Heart left ventricle (tissue), 16 donors: Measurements from ENCODE around the gene SEMA3E. TPM values are rescaled to one million over a fixed set of nuclear protein-coding genes. Genes with fewer than 3 reads are reported as not detected.

Source experiments
- ATAC-seq, 4 donors: fragments of 200-7000 bp; cut with Tn5 transposase; one replicate each; pipeline ENCODE4 v1.9.1; 2020 to 2022; ENCODE audit warnings: moderate library complexity in 4 of 4, mild to moderate bottlenecking in 3 of 4, moderate number of reproducible peaks in 1 of 4
- DNase-seq, 5 donors: peaks; one replicate each; pipeline ENCODE4 v3.0.0-alpha.2; 2020
- H3K27ac ChIP-seq, 12 donors: fragments of 200-600 bp; sonication (generic) in 4 of 12; one replicate each; pipeline versions ENCODE4 v1.5.0 to v1.8.0; 2016 to 2022; ENCODE audit warnings: mild to moderate bottlenecking in 2 of 12
- H3K27me3 ChIP-seq, 9 donors: fragments of 200-600 bp; sonication (generic) in 2 of 9; one replicate each; pipeline versions ENCODE4 v1.5.1 to v1.8.0; 2016 to 2022; ENCODE audit warnings: mild to moderate bottlenecking in 3 of 9
- H3K36me3 ChIP-seq, 9 donors: fragments of 200-600 bp; sonication (generic) in 2 of 9; one replicate each; pipeline versions ENCODE4 v1.5.0 to v1.8.0; 2018 to 2022; ENCODE audit warnings: mild to moderate bottlenecking in 2 of 9
- H3K4me1 ChIP-seq, 12 donors: fragments of 200-600 bp; sonication (generic) in 4 of 12; one replicate each; pipeline versions ENCODE4 v1.5.0 to v1.8.0; 2016 to 2022; ENCODE audit warnings: mild to moderate bottlenecking in 3 of 12
- H3K4me3 ChIP-seq, 12 donors: fragments of 200-600 bp; sonication (generic) in 4 of 12; one replicate each; pipeline versions ENCODE4 v1.5.0 to v1.8.0; 2017 to 2022; ENCODE audit warnings: mild to moderate bottlenecking in 9 of 12, moderate library complexity in 4 of 12
- H3K9me3 ChIP-seq, 12 donors: fragments of 200-600 bp; sonication (generic) in 4 of 12; one replicate each; pipeline versions ENCODE4 v1.5.0 to v1.8.0; 2016 to 2022; ENCODE audit warnings: mild to moderate bottlenecking in 1 of 12
- POLR2A ChIP-seq, 2 donors: fragments of 450-650 bp; IDR thresholded peaks; one replicate each; pipeline ENCODE4 v1.6.1; 2017; ENCODE audit warnings: antibody characterized with exemption in 2 of 2, mild to moderate bottlenecking in 2 of 2, moderate library complexity in 2 of 2
- WGBS, 4 donors: extraction: QIAGEN DNeasy Blood & Tissue Kit in 2 of 4; methylation state at CpG; one replicate each; pipeline versions ENCODE4 v1.1.5 to v1.1.7; 2013 to 2018; 5-methylcytosine and 5-hydroxymethylcytosine counted together
- intact Hi-C, 10 donors: fragments of 100-400 bp; cut with DNase I; formaldehyde crosslinking; loops; one replicate each; pipeline versions ENCODE4 v1.11.1 to v1.14.2; 2022
- polyA plus RNA-seq, 2 donors: library from polyadenylated mRNA; stranded (reverse); fragments of 200-250 nt; gene quantifications; one replicate each; pipeline ENCODE4 v1.2.3, GENCODE V29; 2013
- total RNA-seq, 9 donors: library from RNA; depleted of rRNA in 2 of 9; stranded (reverse); fragments of >200 nt in 2 of 9; fragmentation: NEBNext Ultra II Directional in 3 of 9; extraction: Animal tissue kit (Norgen Biotek cat#: 25700) in 3 of 9; gene quantifications; one replicate each; pipeline versions ENCODE4 v1.1.0 to v1.2.4, GENCODE V29; 2016 to 2023
- TF ChIP-seq, protein P1 (sequence below), 12 donors: fragments of 200-600 bp; sonication (generic) in 4 of 12; IDR thresholded peaks; one replicate each; pipeline versions ENCODE4 v1.5.0 to v1.8.0; 2018 to 2022; ENCODE audit warnings: antibody characterized with exemption in 12 of 12, mild to moderate bottlenecking in 5 of 12
- donor health status: ischemic (EF 13 %, LVEDD 7.1; RV severe dilation, severe dysfunction).
- donor health status: healthy with polysubstance abuse.
- donor health status: DM: no; HTN: yes; CAD: no.
- donor health status: DM: no; HTN: no; CAD: no.
- donor health status: ischemic (EF 25% LVEDD 6.9; RV normal size, moderate dysfunction).
- donor health status: ischemic (EF 25% LVEDD 5.7; RV mildly dilated, moderate dysfunction).
- donor health status: healthy.
- donor health status: DM: yes; HTN: yes; CAD: no.
- donor health status: ischemic (EF 35%, LVEDD 5.7; RV mildly dilated, moderate dysfunction).
- donor health status: nonischemic (EF 11% LVEDD 7.7; RV severe dilation, severe dysfunction).
- donor health status: DM: yes; HTN: yes; CAD: no.
- donor health status: PGD.
- donor health status: ischemic (EF 29% LVEDD 5.4; RV normal size, mild dysfunction).
- donor health status: nonischemic (EF 23%, LVEDD 6.1; RV moderate dilation, normal function).

Gene SEMA3E
- total and polyA plus RNA-seq, 11 donors: 0.04 to 1.2 (median 0.17) TPM; not detected in 3

DNA sequence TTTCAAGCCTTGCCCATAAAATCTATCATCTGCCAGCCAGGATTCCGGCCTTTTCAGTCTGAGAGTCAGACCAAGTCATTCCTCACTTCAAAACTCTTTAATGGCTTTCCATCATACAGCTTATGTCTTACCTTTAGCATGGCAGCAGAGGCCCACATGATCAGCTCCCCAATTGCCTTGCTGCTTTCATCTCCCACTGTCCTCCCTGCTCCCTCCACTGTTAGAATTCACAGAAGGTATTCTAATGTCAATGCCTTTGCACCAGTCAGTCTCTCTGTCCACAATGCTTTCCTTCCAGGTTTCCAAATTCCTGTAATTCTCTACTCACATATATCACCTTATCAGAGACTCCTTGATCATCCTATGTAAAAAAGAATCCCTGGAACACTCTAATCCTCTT is 37.2 kb downstream of the SEMA3E start:
- no peaks in the 10 kb centered on the region for H3K36me3 ChIP-seq
- H3K9me3 ChIP-seq: peaks cover 0 to 10% (median 0%) of the 10 kb centered on the region in 12 donors
- H3K4me3 ChIP-seq: no peak overlapping the region
- intact Hi-C loops: no loop called here
- H3K27me3 ChIP-seq: no peaks in the 10 kb centered on the region
- no peak for TF ChIP-seq POLR2A (IDR thresholded peaks at IDR 0.05)
- WGBS, 4 donors: 77 to 94% (median 88%) methylated on average over 1 of the region's 1 CpG
- no peak overlapping the region for H3K27ac ChIP-seq
- ATAC-seq (no peak), DNase-seq (no peak)
- no peaks in the 10 kb centered on the region for H3K4me1 ChIP-seq

DNA sequence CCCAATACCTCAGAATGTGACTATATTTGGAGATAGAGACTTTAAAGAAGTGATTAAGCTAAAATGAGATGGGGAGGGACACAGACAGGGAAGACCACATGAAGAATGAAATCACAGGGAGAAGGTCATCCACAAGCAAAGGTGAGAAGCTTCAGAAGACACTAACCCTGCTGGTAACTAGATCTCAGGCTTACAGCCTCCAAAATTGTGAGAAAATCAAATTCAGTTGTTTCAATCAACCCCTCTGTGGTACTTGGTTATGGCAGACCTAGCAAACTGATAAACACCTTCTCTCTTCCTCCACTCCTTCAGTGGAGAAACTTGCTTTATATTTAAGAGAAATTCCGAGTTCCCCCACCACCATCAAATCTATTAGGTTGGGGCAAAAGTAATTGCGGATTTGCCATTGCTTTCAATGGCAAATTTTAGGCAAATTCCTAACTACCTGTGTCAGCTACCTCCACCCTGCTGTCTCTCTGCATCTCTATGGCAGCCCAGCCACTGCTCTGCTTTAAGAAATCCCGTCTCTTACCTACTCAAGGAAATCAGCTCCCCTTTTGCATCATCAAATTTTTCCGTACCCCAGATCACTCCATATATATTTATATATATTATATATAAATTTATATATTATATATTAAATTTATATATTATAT is 38.2 kb downstream of the SEMA3E start:
- no peak for ATAC-seq

DNA sequence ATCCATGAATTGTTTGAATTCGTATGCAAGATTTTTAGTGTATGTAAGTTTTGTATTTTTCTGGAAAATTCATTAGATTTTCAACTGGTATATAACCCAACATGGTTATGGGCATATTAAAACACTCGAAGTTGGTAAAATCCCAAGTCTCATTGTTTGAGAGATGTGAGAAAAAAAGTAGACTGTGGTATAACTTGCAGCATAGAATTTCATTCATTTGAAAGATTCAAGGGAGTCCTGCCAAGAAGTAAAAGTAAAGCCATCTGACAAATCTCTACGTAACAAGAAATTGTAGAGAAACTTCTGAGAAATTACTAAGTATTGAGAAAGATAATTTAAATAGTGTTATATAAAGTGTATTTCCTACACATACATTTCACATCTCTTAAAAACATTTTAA is 40.2 kb downstream of the SEMA3E start:
- Histone ChIP-seq H3K4me3 (no peak overlapping the region), H3K9me3 (peaks cover 0 to 11% (median 0%) of the 10 kb centered on the region in 12 donors), H3K27ac (no peak overlapping the region), H3K4me1 (no peaks in the 10 kb centered on the region), H3K27me3 (no peaks in the 10 kb centered on the region), H3K36me3 (no peaks in the 10 kb centered on the region)
- WGBS, 4 donors: 67 to 75% (median 70%) methylated on average over 3 of the region's 3 CpGs
- no peak for DNase-seq
- no peak for ATAC-seq
- no peak for TF ChIP-seq POLR2A (IDR thresholded peaks at IDR 0.05)
- TF ChIP-seq, protein P1, sequence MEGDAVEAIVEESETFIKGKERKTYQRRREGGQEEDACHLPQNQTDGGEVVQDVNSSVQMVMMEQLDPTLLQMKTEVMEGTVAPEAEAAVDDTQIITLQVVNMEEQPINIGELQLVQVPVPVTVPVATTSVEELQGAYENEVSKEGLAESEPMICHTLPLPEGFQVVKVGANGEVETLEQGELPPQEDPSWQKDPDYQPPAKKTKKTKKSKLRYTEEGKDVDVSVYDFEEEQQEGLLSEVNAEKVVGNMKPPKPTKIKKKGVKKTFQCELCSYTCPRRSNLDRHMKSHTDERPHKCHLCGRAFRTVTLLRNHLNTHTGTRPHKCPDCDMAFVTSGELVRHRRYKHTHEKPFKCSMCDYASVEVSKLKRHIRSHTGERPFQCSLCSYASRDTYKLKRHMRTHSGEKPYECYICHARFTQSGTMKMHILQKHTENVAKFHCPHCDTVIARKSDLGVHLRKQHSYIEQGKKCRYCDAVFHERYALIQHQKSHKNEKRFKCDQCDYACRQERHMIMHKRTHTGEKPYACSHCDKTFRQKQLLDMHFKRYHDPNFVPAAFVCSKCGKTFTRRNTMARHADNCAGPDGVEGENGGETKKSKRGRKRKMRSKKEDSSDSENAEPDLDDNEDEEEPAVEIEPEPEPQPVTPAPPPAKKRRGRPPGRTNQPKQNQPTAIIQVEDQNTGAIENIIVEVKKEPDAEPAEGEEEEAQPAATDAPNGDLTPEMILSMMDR (IDR thresholded peaks at IDR 0.05): no peak
- intact Hi-C loops: no loop called here

More for the DNA sequence above, 38.2 kb downstream of the SEMA3E start:
- Histone ChIP-seq H3K9me3 (peaks cover 0 to 11% (median 0%) of the 10 kb centered on the region in 12 donors), H3K27me3 (no peaks in the 10 kb centered on the region), H3K4me3 (no peak overlapping the region), H3K4me1 (no peaks in the 10 kb centered on the region), H3K36me3 (no peaks in the 10 kb centered on the region), H3K27ac (no peak overlapping the region)
- DNase-seq: no peak
- 63 to 73% (median 67%) methylated on average over 4 of the region's 4 CpGs for WGBS, 4 donors
- intact Hi-C loops: no loop called here
- TF ChIP-seq, protein P1 (IDR thresholded peaks at IDR 0.05): no peak
- no peak for TF ChIP-seq POLR2A (IDR thresholded peaks at IDR 0.05)

DNA sequence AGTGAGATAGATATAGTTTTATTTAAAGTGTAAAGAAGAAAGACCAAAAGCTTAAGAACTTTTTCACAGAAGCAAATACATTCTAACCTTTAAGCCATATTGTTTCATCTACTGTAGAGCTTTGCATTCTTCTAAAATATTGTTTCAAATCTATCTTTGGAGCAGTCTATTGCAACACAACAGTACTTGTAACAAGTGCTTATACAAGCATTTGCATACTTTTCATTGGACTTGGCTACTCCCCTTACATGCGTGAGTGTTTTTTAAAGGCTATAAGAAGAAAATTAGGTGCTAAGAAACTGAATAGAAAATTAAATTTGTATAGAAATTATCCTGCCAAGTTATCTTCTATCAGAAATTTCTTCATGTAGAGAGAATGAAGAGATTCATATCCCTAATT is 45.3 kb downstream of the SEMA3E start:
- TF ChIP-seq, protein P1 (IDR thresholded peaks at IDR 0.05): no peak
- TF ChIP-seq POLR2A (IDR thresholded peaks at IDR 0.05): no peak
- no peaks in the 10 kb centered on the region for H3K27me3 ChIP-seq
- peaks cover 0 to 11% (median 0%) of the 10 kb centered on the region in 12 donors for H3K9me3 ChIP-seq
- ATAC-seq: no peak
- WGBS, 4 donors: 80 to 87% (median 84%) methylated on average over 1 of the region's 1 CpG
- no peaks in the 10 kb centered on the region for H3K4me1 ChIP-seq
- no peaks in the 10 kb centered on the region for H3K36me3 ChIP-seq
- no peak overlapping the region for H3K27ac ChIP-seq
- DNase-seq: no peak
- H3K4me3 ChIP-seq: no peak overlapping the region
- intact Hi-C loops: no loop called here

DNA sequence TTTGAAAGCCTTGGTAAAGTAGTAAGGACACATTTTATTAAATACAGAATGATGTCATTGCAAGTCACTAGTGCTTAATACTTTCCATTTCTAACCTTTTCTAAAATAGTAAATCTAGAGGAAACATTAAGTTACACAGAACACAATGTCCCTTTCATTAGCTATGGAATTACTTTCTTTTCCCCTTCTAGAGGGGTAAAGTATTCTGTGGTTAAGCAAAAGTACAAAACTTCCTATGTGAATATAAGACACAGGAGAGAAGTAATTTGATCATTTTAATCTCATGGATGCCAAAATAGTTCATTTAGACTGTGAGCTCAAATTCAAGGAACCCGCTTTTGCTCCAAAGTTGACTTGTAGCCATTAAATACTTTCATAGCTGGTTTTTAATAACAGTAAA is 49.8 kb downstream of the SEMA3E start:
- intact Hi-C loops: no loop called here
- ATAC-seq: no peak
- Histone ChIP-seq H3K4me3 (no peak overlapping the region), H3K36me3 (no peaks in the 10 kb centered on the region), H3K27me3 (no peaks in the 10 kb centered on the region), H3K9me3 (no peaks in the 10 kb centered on the region), H3K4me1 (no peaks in the 10 kb centered on the region), H3K27ac (no peak overlapping the region)
- 82 to 87% (median 83%) methylated on average over 1 of the region's 1 CpG for WGBS, 4 donors
- no peak for DNase-seq
- TF ChIP-seq, protein P1 (IDR thresholded peaks at IDR 0.05): no peak
- TF ChIP-seq POLR2A (IDR thresholded peaks at IDR 0.05): no peak
